T-helper 2 cell treated with Interferon-gamma antibody and Interleukin-4, amounts not matched to agents 5 μg/mL and 100 μg/mL, for 36 hours (primary cell): Measurements from ENCODE around the gene NT5E.

Source experiments
- DNase-seq: peaks from one replicate; pipeline ENCODE4 v3.0.0; 2021; ENCODE audit warnings: low spot score
- H3K27ac Mint-ChIP-seq: one replicate; pipeline ENCODE4 v1.8.0; 2021; ENCODE audit warnings: mild to moderate bottlenecking, mixed read lengths
- H3K27me3 Mint-ChIP-seq: one replicate; pipeline ENCODE4 v1.8.0; 2021; ENCODE audit warnings: low read depth, mixed read lengths
- H3K36me3 Mint-ChIP-seq: one replicate; pipeline ENCODE4 v1.8.0; 2021; ENCODE audit warnings: low read depth, mixed read lengths
- H3K4me1 Mint-ChIP-seq: one replicate; pipeline ENCODE4 v1.8.0; 2021; ENCODE audit warnings: low read depth, mixed read lengths
- H3K4me3 Mint-ChIP-seq: one replicate; pipeline ENCODE4 v1.8.0; 2022; ENCODE audit warnings: mild to moderate bottlenecking, moderate library complexity, mixed read lengths
- H3K9me3 Mint-ChIP-seq: one replicate; pipeline ENCODE4 v1.8.0; 2021; ENCODE audit warnings: mixed read lengths

NT5E gene

DNA sequence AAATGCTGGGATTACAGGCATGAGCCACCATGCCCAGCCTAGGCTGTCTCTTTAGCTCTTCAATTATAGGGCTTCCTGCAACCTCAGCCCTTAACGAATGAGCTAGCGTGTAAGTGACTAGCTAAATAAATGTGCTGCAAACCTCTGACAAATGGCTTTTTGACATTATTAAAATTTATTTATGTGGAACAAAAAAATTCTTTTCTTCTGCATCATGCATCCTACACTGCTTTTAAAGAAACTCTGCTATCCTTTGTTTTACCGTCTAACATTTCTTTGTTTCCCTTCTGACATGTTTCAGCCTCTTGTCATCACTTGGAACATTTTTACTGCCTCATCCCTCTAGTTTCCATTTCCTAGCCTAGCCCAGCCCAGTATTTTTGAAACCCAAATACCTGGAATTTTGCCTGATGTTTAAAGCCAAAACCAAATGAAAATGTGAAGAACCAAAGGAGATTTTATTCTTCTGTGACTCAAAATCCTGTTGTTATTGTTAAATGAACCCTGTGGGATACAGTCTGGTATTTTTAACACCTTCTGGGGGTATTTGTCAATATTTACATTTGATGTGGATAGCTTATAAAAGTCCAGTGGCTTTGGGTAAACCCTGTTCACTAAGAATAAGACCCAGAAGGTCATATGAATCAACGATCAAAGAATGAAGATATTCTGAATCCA is 9.5 kb downstream of the NT5E start:
- Mint-ChIP-seq H3K27ac (peak overlapping the region; percentile 76), H3K4me3 (no peak overlapping the region)
- no peak for DNase-seq

DNA sequence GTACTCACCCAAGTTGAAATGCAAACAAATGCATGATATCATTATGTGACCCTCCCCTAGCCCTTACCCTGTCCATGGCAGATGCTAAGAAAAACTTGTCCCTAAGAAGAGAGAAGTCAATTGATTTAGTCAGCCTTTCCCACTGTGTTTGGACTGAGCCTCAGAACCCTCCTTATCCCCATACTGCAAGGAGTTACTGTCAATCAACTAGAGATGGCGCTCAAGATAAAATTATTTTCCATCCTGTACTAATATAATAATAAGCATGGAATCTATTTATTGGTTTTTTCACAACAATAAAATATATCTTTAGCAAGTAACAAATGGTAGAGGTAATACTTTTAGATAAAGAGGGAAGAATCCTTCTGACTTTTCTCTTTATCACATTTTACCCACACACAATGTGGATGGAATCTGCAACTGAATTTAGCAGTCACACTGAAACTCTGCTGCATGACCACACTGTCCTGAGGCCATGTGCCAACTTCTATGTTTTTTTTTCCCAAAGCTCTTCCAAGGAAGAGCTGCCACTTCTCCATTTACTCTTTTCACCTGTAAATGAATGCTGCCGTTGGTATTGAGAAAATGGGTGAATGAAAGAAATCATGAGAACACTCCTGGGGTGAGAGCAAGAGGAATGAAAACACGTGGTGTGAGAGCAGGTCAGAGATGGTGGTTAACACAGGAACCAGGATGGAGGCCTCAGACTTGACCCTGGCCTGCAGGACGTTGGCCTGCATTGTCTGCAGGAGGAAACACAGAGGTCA is 10.5 kb downstream of the NT5E start:
- no peaks in the 10 kb centered on the region for H3K9me3 Mint-ChIP-seq
- H3K36me3 Mint-ChIP-seq: peaks cover 15% of the 10 kb centered on the region
- peaks cover 89% of the 10 kb centered on the region for H3K4me1 Mint-ChIP-seq
- no peaks in the 10 kb centered on the region for H3K27me3 Mint-ChIP-seq
- H3K27ac Mint-ChIP-seq: peak overlapping the region; percentile 86
- H3K4me3 Mint-ChIP-seq: peak overlapping the region; percentile 76
- DNase-seq: no peak

More for the DNA sequence above, 9.5 kb downstream of the NT5E start:
- Mint-ChIP-seq H3K9me3 (no peaks in the 10 kb centered on the region), H3K36me3 (peaks cover 15% of the 10 kb centered on the region), H3K27me3 (peaks cover 5% of the 10 kb centered on the region), H3K4me1 (peaks cover 81% of the 10 kb centered on the region)

DNA sequence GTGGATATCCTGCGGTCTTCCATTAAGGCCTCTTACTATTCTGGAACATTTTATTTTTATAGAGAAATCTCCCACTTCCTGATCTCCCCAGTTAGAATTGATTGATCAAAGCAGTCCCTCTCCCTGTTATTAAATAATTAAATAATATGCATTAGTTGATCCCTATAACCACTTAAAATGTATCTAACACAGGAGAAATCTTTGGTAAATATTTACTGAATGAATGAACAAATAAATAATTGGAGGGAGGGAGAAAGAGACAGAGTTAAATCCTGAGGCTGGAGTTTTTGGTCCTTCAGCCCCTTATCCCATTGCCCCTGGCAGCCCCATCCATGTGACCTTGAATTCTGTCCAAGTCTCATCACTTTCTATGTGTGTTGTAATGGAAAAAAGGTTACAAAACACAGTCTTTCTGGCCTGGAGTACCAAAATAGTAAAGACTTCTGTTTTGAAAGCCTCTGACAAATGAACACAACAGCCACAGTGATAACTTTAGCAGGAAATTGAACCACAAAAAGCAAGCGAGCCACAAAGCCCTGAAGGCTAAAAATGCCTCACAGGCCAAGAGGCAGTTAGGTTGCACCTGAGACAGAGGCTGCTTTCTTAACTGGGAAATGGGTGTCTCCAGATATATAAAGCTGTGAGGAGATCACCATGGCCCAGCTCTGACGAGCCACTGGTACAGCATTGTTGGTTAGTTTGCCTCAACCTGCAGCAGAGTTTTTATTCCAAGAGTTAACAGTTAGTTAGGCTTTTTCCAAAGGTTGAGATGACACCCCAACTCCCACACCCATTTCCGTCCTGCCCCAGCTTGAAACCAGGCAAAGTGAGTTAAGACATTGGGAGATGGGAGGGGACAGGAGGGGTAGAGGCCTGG is 11.3 kb downstream of the NT5E start:
- Mint-ChIP-seq H3K36me3 (peaks cover 14% of the 10 kb centered on the region), H3K27ac (peak overlapping the region; percentile 86), H3K4me3 (peak overlapping the region; percentile 76), H3K4me1 (peaks cover 90% of the 10 kb centered on the region), H3K9me3 (no peaks in the 10 kb centered on the region), H3K27me3 (no peaks in the 10 kb centered on the region)
- DNase-seq: peak; percentile 75

DNA sequence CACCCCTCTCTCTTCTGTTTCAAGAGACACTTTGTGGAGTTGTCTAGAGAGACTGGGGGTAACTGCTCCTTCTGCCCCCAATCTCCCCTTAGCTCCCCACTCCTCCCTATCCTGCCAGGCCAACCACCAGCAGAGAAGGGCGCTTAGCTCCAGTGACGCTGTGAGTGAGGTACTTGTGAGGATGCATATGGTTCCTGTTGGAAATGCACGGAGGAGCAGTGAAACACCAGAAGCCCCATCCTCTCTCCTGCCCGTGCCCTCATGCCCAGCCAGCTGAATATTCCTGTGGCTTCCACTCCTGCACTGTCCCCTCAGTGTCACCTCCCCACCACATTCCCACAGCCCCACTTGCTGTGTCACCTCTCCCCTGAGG is 11.9 kb downstream of the NT5E start:
- DNase-seq: no peak
- Mint-ChIP-seq H3K4me1 (peaks cover 84% of the 10 kb centered on the region), H3K36me3 (peaks cover 12% of the 10 kb centered on the region), H3K27me3 (no peaks in the 10 kb centered on the region), H3K27ac (peak overlapping the region; percentile 86), H3K9me3 (no peaks in the 10 kb centered on the region), H3K4me3 (peak overlapping the region; percentile 76)

DNA sequence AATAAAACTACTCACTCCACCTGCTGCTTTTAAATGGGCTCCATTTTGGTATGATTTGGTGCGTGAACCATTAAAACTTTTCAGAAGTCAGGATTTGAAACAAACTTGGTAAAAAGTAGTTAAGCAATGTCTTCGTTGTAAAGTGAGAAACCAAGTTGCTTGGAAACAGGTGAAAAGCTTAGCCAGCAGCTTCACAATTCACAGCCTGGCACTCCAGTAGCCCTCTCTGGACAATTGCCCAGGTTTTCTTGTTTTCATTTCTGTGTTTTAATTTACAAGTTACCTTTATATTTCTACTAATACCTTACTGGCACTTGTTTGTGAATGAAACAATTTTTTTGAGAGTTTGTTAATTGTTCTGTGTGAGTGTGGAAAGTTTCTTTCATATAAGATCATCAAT is 12.8 kb downstream of the NT5E start:
- Mint-ChIP-seq H3K4me3 (peak overlapping the region; percentile 76), H3K27me3 (no peaks in the 10 kb centered on the region), H3K9me3 (no peaks in the 10 kb centered on the region), H3K4me1 (peaks cover 75% of the 10 kb centered on the region), H3K36me3 (peaks cover 9% of the 10 kb centered on the region), H3K27ac (peak overlapping the region; percentile 86)
- no peak for DNase-seq

DNA sequence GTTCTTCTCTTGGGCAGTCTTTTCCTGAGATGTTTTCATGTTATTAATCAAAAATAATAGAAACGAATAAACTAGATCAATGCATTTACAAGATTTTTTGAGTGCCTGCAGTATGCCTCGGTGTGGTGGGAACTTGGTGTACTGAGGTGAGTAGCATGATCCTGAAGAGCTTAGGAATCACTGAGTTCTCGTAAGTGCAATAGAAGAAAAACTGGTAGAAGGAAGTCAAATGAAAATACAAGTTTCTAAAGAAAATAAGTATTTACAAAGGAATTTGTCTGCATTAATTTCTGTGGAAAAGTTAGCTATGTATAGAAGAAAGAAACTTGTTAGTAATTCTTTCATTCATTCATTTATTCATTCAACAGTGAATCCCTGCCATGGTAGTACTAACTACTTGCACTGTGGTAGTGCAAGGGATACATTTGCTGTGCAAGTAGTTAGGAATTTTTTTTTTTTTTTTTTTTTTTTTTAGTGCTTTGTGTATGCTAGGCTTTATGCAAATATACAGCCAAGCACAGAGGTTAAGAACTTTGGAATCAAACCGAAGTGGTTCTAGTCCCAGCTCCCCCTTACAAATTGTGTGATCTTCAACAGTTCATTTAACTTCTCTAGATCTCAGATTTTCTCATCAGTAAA is 13.9 kb downstream of the NT5E start:
- H3K9me3 Mint-ChIP-seq: no peaks in the 10 kb centered on the region
- peaks cover 68% of the 10 kb centered on the region for H3K4me1 Mint-ChIP-seq
- peak overlapping the region; percentile 36 for H3K4me3 Mint-ChIP-seq
- H3K27me3 Mint-ChIP-seq: no peaks in the 10 kb centered on the region
- peaks cover 6% of the 10 kb centered on the region for H3K36me3 Mint-ChIP-seq
- peak overlapping the region; percentile 62 for H3K27ac Mint-ChIP-seq
- DNase-seq: no peak

DNA sequence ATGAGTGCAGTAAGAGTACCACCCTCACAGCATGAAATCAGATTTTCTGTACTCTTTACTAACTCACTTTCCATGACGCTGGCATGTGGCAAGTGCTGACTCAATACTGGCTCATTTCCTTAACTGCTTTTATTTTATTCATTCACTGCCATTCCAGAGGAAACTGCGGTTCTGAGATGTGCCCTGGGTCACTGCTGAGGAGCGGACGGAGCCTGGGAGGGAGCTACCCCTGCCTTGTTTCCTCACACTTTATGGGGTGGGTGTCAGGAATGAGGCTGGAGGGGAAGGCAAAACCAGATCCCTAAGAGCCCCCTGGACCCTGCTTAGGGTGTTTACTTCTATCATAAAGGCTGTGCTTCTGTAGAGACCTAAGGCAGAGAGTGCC is 14.4 kb downstream of the NT5E start:
- H3K27me3 Mint-ChIP-seq: no peaks in the 10 kb centered on the region
- peaks cover 4% of the 10 kb centered on the region for H3K36me3 Mint-ChIP-seq
- H3K27ac Mint-ChIP-seq: peak overlapping the region; percentile 62
- H3K9me3 Mint-ChIP-seq: no peaks in the 10 kb centered on the region
- peaks cover 65% of the 10 kb centered on the region for H3K4me1 Mint-ChIP-seq
- DNase-seq: peak; percentile 78
- peak overlapping the region; percentile 32 for H3K4me3 Mint-ChIP-seq

DNA sequence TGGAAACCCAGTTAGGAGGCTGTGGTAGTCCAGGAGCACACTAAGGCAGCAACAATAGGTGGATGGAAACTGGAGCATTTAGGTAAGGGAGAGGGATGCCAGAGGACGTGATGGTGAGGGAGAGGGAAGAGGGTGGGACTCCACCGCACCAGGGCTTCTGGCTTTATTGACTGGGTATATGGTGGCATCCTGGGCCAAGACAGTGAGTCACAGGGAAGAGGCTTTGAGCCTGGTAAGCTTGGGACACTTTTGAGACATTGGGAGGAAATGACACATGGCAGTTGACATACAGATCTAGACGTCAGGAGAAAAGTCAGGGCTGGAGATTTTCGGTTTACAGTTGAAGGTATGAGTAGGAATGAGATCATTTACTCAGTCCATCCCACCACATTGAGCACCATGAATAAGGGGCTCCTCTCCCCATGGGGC is 14.9 kb downstream of the NT5E start:
- H3K36me3 Mint-ChIP-seq: peaks cover 3% of the 10 kb centered on the region
- H3K27ac Mint-ChIP-seq: peak overlapping the region; percentile 62
- H3K9me3 Mint-ChIP-seq: no peaks in the 10 kb centered on the region
- DNase-seq: peak; percentile 74
- H3K4me1 Mint-ChIP-seq: peaks cover 62% of the 10 kb centered on the region
- peak overlapping the region; percentile 32 for H3K4me3 Mint-ChIP-seq
- H3K27me3 Mint-ChIP-seq: no peaks in the 10 kb centered on the region

DNA sequence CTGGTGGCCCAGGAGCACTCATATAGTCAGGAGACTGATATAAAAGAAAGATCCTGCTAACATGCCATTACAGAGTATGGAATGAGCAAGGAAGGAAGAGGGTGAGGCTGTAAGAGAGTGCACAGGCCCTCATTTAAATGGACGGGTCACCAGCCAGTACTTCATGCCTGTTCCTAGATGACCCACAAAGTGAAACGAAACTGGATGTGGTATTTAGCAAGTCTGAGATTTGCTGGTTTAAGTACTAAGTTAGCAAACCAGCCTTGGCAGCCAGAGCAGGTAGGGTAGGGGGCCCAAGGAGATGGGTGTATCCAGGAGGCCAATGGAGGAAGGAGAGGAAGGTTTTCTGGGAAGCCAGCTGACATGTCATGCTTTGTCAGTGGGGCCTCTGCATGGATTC is 15.9 kb downstream of the NT5E start:
- Mint-ChIP-seq H3K4me3 (no peak overlapping the region), H3K4me1 (peaks cover 57% of the 10 kb centered on the region), H3K36me3 (peaks cover 3% of the 10 kb centered on the region), H3K27me3 (no peaks in the 10 kb centered on the region), H3K9me3 (no peaks in the 10 kb centered on the region), H3K27ac (no peak overlapping the region)
- no peak for DNase-seq

DNA sequence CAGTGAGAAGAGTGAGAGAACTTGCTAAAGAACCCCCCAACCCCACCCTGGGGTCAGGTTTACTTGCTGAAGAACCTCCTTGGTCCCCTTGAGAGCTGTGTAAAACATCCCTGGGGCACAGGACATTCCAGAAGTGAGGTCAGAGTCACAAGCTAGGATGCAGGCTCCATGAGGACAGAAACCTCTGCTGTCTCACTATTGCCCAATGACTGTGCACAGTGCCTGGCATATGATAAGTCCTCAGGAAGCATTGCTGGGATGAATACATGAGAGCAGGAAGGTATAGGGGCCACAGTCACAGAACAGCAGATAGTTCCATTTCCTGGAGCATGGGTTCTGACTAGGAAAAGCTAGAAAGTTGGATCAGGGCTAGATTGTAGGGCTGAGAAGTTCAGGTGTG is 18.4 kb downstream of the NT5E start:
- Mint-ChIP-seq H3K27ac (no peak overlapping the region), H3K36me3 (peaks cover 4% of the 10 kb centered on the region), H3K4me1 (peaks cover 32% of the 10 kb centered on the region), H3K9me3 (no peaks in the 10 kb centered on the region), H3K27me3 (no peaks in the 10 kb centered on the region), H3K4me3 (no peak overlapping the region)
- DNase-seq: no peak

DNA sequence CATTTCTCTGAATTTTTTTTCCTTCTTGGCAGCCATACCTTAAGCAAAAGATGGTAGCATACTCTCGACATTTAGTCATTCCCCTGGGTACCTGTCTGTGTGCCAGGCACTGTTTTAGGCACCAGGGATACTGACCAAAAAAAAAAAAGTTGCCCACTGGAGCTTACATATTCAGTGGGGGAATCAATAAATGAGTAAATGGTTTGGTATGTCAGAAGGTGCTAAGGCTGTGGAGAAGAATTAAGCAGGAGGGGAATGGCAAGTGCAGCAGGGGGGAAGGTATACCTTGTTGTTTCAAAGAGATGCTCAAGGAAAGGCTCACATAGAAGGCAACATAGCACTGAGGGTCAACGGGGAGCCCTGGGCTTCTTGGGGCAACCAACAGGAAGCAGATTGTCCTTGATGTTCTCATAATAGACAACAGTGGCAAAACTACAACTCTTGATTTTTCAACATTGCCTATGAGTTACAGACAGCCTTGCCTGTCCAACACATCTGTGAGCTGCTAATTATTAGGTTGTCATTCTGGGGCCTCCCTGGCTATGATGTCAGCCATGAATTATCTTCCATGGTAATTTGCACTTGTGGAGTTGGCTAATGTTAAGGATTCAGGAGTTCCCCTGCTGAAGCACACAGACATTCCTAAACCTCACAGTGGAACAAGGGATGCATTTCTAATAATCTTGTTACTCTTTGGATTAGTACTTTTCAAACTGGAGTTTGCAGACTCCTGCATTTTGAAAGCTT is 19.6 kb downstream of the NT5E start:
- Mint-ChIP-seq H3K4me1 (peaks cover 22% of the 10 kb centered on the region), H3K27me3 (no peaks in the 10 kb centered on the region)
- DNase-seq: no peak

DNA sequence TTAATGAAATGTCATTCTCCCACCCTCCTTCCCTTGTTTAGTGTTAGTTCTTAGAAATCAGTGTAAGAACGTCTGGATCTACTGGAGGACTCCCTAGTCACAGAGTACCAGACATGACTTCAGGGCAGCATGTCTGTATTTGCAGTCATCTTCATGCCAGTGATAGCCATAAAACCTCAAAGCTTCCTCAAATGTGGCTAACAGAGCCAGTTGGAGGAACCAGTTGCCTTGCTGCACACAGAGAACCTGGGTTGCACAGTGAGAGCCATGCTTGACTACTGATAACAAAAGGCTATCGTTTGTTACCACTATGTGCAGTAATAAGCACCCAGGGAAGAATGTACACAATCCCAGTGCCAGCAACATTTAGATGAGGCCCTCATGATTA is 20.1 kb downstream of the NT5E start:
- Mint-ChIP-seq H3K4me3 (no peak overlapping the region), H3K27me3 (no peaks in the 10 kb centered on the region), H3K4me1 (peaks cover 17% of the 10 kb centered on the region), H3K9me3 (no peaks in the 10 kb centered on the region), H3K27ac (no peak overlapping the region), H3K36me3 (peaks cover 4% of the 10 kb centered on the region)
- DNase-seq: no peak

More for the DNA sequence above, 19.6 kb downstream of the NT5E start:
- Mint-ChIP-seq H3K36me3 (peaks cover 4% of the 10 kb centered on the region), H3K27ac (no peak overlapping the region), H3K4me3 (no peak overlapping the region), H3K9me3 (no peaks in the 10 kb centered on the region)

DNA sequence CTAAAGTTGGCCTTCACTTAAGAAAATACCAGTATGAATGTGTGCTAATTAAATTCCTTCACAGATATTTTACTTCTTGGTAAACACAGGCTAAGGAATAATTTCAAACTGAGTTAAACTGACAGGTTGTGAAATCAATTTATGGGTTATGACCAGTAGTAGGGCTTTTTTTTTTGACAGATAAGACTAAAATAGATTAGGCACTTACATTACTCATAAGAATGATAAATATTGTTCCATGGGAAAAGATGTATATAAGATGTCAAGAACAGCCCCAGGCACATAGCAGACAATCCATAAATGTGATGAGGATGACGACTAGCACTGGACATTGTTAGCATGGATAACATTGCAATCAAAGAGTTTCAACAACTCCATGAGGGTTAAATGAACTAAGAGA is 22.9 kb downstream of the NT5E start:
- H3K27me3 Mint-ChIP-seq: no peaks in the 10 kb centered on the region
- H3K27ac Mint-ChIP-seq: no peak overlapping the region
- H3K4me1 Mint-ChIP-seq: peaks cover 12% of the 10 kb centered on the region
- H3K9me3 Mint-ChIP-seq: no peaks in the 10 kb centered on the region
- no peak for DNase-seq
- H3K4me3 Mint-ChIP-seq: no peak overlapping the region
- peaks cover 12% of the 10 kb centered on the region for H3K36me3 Mint-ChIP-seq
